ENCODE results near the gene OTULIN.

Gene OTULIN

GRCh38 chr5:14695152-14695551, 30.6 kb downstream of the OTULIN start:
- H3K4me3 ChIP-seq (ENCODE audit: low read depth, low read length), result no peak overlapping the region
- TF ChIP-seq CTCF (IDR thresholded peaks at IDR 0.05; ENCODE audit: borderline replicate concordance, insufficient read depth, low read depth, low read length), result no peak

DNA sequence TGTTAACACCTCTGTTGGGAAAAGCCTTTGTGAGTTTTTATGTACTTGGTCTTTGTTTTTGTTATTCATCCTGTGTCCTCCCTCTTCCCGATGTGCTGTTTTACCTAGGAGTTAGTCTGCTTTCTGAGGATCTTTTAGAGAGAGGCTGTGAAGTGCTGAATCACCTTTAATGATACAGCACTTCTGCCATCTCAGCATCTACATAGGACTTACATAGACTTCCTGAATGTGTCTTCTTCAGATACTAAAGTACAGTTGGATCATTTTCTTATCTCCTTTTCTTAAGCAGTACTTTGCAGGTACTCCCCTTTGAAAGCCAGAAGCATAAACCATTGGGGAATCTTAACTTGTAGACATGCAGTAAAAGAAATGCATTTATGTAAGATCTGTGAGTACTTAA, 31.5 kb downstream of the OTULIN start:
- no peak overlapping the region for H3K4me3 ChIP-seq (ENCODE audit: low read depth, low read length)
- no peak for TF ChIP-seq CTCF (IDR thresholded peaks at IDR 0.05; ENCODE audit: borderline replicate concordance, insufficient read depth, low read depth, low read length)

DNA sequence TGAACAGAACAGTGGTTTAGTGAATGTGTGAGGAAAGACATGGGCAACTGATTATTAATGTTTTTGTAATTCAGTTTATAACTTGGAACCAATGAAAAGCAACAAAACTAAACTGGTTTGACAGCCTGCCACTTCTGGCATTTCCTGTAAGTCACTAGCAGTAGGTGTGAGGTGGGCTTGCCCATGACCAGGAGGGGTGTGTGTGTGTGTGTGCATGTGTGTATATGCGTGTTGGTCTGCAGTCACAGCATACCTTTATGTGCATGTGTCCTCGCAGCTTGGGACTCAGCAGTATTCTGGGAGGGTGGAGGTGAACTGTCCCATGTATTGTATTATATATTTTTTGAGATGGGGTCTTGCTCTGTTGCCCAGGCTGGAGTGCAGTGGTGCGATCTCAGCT, 32.3 kb downstream of the OTULIN start:
- TF ChIP-seq CTCF (IDR thresholded peaks at IDR 0.05; ENCODE audit: borderline replicate concordance, insufficient read depth, low read depth, low read length), result no peak

DNA sequence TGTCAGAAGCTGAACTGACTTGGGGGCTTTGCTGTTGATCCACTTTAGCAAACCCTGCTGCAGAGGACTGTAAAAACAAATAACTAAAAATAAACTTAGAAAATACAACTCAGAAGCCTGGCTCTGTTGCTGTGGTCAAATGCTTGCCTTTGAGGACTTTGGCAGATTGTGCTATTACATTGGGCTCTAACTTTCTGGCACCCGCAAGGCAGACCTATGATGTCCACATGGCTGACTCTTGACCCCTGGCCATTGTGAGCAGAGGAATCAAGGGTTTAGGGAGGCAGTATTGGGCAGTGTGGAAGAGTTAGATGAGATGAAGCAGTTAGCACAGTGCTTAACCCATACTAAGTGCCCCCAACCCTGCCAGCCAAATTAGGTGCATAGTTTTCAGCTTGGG, 34.0 kb downstream of the OTULIN start:
- H3K4me3 ChIP-seq (ENCODE audit: low read depth, low read length), result no peak overlapping the region
- TF ChIP-seq CTCF (IDR thresholded peaks at IDR 0.05; ENCODE audit: borderline replicate concordance, insufficient read depth, low read depth, low read length), result no peak

More for the DNA sequence above, 32.3 kb downstream of the OTULIN start:
- H3K4me3 ChIP-seq (ENCODE audit: low read depth, low read length), result no peak overlapping the region

DNA sequence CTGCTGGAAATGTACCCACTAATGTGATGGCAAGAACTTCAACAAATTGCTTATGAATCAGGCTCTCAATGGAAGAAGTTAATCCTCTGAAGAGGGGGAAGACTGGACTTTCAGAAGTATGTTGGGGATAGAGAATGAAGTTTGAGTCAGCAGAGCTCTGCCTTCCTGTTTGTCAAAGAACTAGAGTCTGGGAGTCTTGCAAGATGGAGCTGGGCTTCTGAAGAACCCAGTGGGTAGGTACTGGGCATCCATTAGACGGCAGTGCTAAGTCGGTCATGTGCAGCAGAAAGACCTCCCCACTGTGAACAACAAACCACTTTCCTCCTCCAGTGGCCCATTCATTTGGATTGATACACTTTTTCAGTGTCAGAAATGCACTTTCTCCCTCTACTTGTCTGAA, 34.6 kb downstream of the OTULIN start:
- H3K4me3 ChIP-seq (ENCODE audit: low read depth, low read length), result no peak overlapping the region
- TF ChIP-seq CTCF (IDR thresholded peaks at IDR 0.05; ENCODE audit: borderline replicate concordance, insufficient read depth, low read depth, low read length), result no peak

DNA sequence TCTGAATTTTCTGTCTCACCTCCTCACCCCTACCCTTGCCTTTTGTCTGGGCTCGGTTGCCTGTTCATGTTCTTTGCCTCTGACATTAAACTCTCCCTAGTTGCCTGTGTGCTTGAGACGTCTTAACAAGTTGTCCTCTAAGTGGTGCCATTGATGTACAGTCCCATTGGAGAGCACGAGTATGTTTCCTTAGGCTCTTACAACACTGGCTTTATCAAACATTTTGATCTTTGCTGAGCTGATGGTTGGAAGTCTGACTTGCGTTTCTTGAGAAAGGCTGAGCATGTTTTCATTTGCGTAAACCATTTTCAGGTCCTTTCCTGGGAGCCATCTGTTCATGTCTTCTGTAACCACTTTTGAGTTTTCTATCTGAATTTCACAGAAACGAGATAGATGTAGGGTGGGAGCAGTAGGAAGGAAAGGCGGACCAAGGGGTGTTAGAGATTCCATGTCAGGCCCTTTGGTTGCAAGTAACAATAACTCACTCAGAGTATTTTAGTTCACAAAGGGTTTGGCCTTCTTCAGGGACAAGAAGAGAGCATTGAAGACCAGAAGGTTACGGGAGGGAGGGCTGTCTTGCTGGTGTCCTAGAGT, 35.4 kb downstream of the OTULIN start:
- no peak for TF ChIP-seq CTCF (IDR thresholded peaks at IDR 0.05; ENCODE audit: borderline replicate concordance, insufficient read depth, low read depth, low read length)

More for the DNA sequence above, 35.4 kb downstream of the OTULIN start:
- H3K4me3 ChIP-seq (ENCODE audit: low read depth, low read length), result no peak overlapping the region
